Loucy (cell line): ENCODE results near the gene TMEM52.

Experiments
- CTCF ChIP-seq: fragments of 200-600 bp; sonication (generic); conservative IDR thresholded peaks from 2 replicates; pipeline ENCODE4 v1.5.1; 2014; ENCODE audit warnings: mild to moderate bottlenecking, antibody characterized with exemption, low read length
- EZH2phosphoT487 ChIP-seq: fragments of 200-600 bp; IDR thresholded peaks from 2 replicates; pipeline ENCODE4 v1.6.1; 2018; ENCODE audit warnings: antibody characterized with exemption, mild to moderate bottlenecking, moderate library complexity, borderline replicate concordance

GRCh38 chr1:1962752-1963151 lies 43.7 kb upstream of the TMEM52 start:
- TF ChIP-seq EZH2phosphoT487, result no peak
- no peak for TF ChIP-seq CTCF
